ENCODE data around the gene B3GALT4.

DNA sequence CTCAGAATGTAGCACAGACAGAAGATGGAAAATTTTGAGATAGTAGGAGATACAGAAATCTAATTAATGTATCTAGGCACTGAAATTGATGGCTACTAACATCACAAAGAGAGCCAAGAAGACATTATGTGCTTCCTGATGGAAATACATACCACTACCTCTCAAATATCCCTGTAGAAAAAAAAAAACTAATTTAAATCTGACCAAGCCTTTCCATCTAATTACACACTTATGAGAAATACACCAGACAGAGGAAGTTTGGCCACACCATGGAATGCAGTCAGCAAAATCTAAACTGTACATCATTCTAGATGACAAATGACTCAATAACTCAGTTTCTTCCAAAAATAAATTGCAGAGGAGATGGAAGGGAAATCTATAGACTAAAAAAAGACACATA, 24.2 kb upstream of the B3GALT4 start:
- TF ChIP-seq, protein P1, sequence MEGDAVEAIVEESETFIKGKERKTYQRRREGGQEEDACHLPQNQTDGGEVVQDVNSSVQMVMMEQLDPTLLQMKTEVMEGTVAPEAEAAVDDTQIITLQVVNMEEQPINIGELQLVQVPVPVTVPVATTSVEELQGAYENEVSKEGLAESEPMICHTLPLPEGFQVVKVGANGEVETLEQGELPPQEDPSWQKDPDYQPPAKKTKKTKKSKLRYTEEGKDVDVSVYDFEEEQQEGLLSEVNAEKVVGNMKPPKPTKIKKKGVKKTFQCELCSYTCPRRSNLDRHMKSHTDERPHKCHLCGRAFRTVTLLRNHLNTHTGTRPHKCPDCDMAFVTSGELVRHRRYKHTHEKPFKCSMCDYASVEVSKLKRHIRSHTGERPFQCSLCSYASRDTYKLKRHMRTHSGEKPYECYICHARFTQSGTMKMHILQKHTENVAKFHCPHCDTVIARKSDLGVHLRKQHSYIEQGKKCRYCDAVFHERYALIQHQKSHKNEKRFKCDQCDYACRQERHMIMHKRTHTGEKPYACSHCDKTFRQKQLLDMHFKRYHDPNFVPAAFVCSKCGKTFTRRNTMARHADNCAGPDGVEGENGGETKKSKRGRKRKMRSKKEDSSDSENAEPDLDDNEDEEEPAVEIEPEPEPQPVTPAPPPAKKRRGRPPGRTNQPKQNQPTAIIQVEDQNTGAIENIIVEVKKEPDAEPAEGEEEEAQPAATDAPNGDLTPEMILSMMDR (conservative IDR thresholded peaks at IDR 0.05; ENCODE audit: low read length): no peak
- TF ChIP-seq EZH2phosphoT487 (IDR thresholded peaks at IDR 0.05; ENCODE audit: borderline replicate concordance): no peak
